HG03025 (cell line): ENCODE measurements around the gene MAP2K5.
"Not testable (repeated sequence)": the region's sequence is repeated elsewhere in the genome, so short reads cannot be mapped to it uniquely, and the experiment has no call there.

ENCODE experiments used
- ATAC-seq: cut with Tn5 transposase; IDR thresholded peaks from one replicate; pipeline ENCODE4 v1.9.1; 2021; ENCODE audit warnings: mild to moderate bottlenecking, moderate library complexity; ENCODE audit not compliant: unreplicated experiment, low FRiP score

The MAP2K5 gene

GRCh38 chr15:67590191-67590590 is 47.7 kb downstream of the MAP2K5 start:
- no peak for ATAC-seq

DNA sequence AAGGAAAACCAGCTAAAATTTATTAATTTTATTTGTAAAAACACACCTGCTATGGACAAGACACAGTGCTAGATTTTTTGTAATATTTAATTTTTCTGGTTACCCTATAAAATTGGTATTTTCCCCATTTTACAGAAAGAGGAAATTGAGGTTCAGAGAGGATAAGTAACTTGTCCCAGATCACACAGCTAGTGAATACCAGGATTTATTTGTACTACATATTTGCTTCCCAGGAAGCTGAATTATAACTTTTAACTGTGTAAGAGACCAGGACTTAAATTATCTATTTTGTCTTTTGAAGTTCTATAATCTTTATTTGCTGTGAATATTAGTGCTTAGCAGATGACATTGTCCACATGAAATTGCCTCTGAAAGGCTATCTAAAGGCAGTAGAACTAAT is 49.7 kb downstream of the MAP2K5 start:
- ATAC-seq: no peak

DNA sequence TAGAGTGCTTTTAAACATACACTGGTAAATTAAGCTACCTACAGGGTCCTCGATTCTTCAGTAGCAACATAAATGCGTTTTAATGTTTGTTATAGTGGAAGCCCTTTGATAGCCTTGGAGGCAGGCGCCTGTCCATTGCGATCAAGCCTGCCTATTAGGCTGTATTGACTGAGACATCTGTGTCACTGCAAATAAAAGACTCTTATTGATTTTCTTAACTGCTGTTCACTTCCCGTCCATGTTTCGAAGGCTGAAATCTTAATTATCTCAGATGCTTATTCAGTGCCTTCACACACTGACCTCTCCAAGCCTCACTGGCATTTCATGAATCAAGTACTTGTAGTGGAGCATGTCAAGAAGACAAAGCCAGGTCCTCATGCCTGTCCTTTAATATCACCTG is 51.1 kb downstream of the MAP2K5 start:
- ATAC-seq: no peak

DNA sequence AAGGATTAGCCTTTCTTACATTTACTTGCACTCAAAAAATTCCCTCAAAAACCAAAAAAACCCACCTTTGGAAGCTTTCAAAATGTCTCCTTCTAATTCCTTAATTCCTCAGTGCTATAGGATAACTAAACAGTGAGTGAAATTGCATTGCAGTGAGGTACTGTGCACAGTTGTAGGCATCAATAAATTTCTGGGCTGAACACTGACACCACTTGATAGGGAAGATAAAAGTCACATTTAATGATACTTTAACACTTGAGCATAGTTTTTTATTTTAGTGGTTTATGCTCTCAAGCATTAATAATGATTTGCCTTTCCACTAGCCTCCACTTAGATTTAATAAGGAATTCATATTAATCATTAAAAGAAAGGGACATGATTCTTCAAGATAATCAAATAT is 52.3 kb downstream of the MAP2K5 start:
- no peak for ATAC-seq

GRCh38 chr15:67595572-67595971 is 53.1 kb downstream of the MAP2K5 start:
- ATAC-seq: no peak

DNA sequence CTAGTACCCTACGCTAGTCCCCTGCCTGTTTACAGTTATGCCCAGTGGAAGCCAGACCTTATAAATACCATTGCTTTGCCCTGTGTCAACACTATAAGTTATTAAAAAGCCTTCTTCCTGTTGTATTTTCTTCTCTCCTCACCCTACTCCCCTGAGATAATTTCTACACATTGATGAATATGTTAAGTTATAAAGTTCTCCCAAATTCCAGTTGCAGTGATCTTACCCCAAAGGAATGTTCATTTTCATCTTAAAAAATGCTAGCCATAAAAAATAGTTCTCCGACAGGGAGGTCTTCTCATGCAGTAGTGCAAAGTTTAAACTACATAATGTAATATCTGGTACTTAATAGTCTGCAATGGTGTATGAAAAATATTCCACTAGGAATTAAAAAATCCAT is 58.6 kb downstream of the MAP2K5 start:
- no peak for ATAC-seq

- ATAC-seq: no peak
Measured at GRCh38 chr15:67603063-67603462, 60.6 kb downstream of the MAP2K5 start.

- ATAC-seq: no peak
Measured at GRCh38 chr15:67605871-67606270, 63.4 kb downstream of the MAP2K5 start.

DNA sequence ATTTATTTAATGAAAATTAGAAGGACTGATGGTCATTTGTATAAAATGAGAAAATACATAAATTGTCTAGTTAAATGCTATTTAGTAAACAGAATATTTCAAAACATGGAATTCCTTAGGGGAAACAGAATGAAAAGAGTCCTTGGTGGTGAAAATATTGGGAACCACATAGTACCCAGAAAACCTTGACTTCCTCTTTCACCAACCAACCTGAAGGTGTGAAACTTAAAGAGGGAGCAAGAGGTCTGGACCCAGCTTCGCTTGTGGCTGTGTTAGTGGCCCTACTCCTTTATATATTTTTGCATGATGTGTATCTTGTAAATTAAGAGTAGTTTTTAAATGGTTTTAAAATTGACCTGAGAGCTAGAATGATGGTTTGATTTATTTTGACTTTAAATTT is 64.2 kb downstream of the MAP2K5 start:
- no peak for ATAC-seq

- no peak for ATAC-seq
Measured at GRCh38 chr15:67607329-67607728, 64.8 kb downstream of the MAP2K5 start.

- ATAC-seq: no peak
Measured at GRCh38 chr15:67607959-67608637, 65.6 kb downstream of the MAP2K5 start.

GRCh38 chr15:67608638-67608959 is 66.1 kb downstream of the MAP2K5 start:
- no peak for ATAC-seq

GRCh38 chr15:67611370-67612369 is 69.2 kb downstream of the MAP2K5 start:
- ATAC-seq: no peak

- no peak for ATAC-seq
Measured at GRCh38 chr15:67613211-67613610, 70.7 kb downstream of the MAP2K5 start.

GRCh38 chr15:67613708-67614107 is 71.2 kb downstream of the MAP2K5 start:
- no peak for ATAC-seq

- not testable (repeated sequence) for ATAC-seq
Measured at GRCh38 chr15:67615131-67615534, 72.6 kb downstream of the MAP2K5 start.

DNA sequence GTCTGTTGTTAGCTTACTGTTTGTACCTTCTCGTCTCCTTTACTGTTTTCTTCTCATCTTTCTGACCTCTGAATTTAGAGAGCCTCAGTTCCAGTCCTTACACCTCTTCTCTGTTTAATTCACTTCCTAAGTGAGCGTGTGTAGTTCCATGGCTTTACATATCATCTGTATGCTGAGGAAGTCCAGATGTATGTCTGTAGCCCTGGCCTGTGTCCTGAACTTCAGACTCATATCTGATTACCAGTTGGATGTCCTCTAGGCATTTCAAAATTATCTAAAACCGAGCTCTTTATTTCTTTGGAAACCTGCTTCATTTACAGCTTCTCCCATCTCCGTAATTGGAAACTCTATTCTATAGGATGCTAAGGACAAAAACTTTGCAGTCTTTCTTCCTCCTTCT is 75.8 kb downstream of the MAP2K5 start:
- no peak for ATAC-seq

DNA sequence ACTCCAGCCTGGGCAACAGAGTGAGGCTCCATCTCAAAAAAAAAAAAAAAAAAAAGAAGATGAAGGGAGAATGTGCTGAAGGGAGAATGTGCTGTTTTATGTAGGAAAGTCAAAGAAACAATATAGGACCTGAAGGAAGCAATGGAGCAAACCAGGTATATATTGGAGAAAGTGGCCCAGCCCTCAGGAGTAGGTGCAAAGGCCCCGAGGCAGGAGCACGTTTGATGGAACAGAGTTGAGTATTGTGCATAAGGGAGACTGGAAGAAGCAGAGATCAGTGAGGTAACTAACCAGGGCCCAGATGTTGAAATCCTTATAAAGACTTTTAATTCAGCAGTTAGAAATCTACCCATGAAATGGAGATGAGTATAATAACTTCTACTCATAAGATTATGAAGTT is 79.6 kb downstream of the MAP2K5 start:
- ATAC-seq: no peak

GRCh38 chr15:67632261-67632660 is 89.8 kb downstream of the MAP2K5 start:
- ATAC-seq: no peak

GRCh38 chr15:67635950-67636349 is 93.4 kb downstream of the MAP2K5 start:
- not testable (repeated sequence) for ATAC-seq

- no peak for ATAC-seq
Measured at GRCh38 chr15:67639591-67639990, 97.1 kb downstream of the MAP2K5 start.

DNA sequence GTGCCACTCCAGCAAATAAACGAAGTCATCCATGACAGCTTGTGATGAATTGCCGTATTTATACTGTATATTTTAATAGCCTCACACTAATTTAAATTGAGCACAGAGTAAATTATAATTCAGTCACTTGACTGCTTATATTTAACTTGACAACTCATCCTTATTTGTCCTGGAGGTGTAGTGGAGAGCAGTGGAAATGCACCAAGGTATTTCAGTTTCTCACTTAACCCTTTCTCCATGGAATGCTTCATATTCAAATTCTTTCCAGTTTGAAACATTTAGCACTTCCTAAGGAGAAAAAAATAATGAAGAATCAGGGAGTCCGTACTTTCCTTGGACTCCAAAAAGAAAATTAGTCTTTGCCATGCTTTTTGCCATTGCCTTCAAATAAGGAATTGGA is 99.0 kb downstream of the MAP2K5 start:
- ATAC-seq: no peak
